ENCODE data around the gene SEMA3C.

Gene SEMA3C

DNA sequence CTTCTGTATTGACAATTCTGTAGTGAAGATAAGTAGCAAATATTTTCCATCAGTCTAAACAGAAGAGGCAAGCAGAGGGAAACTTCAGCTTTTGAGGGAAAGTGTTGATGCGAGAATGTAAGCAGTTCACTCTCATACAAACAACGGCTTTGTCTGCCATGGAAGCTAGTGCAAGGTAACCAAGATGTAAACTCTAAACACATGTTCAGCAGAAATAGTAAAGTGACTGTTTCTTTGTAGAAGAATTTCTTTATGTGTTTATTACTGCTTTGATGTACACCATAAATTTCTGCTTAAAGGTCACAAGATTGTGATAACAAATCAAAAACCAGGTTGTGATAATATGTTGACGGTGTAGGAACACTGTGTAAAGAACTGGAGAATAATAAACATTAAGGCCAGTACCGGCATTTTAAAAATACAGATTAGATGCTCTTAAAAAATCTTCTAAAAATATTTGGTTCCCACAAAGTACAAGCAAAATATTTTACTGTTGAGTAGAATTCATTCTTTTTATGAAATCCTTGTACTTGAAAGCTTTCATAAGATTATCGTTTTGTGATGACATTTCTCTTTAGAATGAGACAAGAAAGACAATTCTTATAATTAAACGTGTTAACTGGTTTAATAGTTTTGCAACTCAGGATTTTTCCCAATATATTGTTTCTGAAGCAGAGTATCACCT is 34.2 kb downstream of the SEMA3C start:
- ATAC-seq (ENCODE audit: insufficient read depth, low read depth), result no peak
- Histone ChIP-seq H2AFZ (ENCODE audit: low read depth, low read length) (no peak overlapping the region), H3K4me2 (ENCODE audit: insufficient read depth, low read length) (no peak overlapping the region), H4K20me1 (ENCODE audit: insufficient read depth, low read length) (no peaks in the 10 kb centered on the region), H3K4me1 (ENCODE audit: insufficient read depth, low read length) (no peaks in the 10 kb centered on the region), H3K79me2 (ENCODE audit: insufficient read depth, low read length) (no peaks in the 10 kb centered on the region), H3K36me3 (ENCODE audit: insufficient read depth, low read length) (no peaks in the 10 kb centered on the region), H3K27me3 (ENCODE audit: insufficient read depth, low read length, poor library complexity) (no peaks in the 10 kb centered on the region), H3K27ac (ENCODE audit: low read length) (no peak overlapping the region), H3K4me3 (ENCODE audit: low read depth in 1 of 2, low read length in 2 of 2) (no peak overlapping the region), H3K9ac (ENCODE audit: low read depth, low read length) (no peak overlapping the region), H3K9me3 (ENCODE audit: insufficient read depth, low read length, severe bottlenecking) (no peaks in the 10 kb centered on the region)
- no peak for DNase-seq
- TF ChIP-seq CTCF (IDR thresholded peaks at IDR 0.05; ENCODE audit: borderline replicate concordance, extremely low read depth, low read length, poor library complexity, severe bottlenecking) (no peak), EZH2 (IDR thresholded peaks at IDR 0.05; ENCODE audit: borderline replicate concordance, low read depth, low read length, severe bottlenecking) (no peak)

DNA sequence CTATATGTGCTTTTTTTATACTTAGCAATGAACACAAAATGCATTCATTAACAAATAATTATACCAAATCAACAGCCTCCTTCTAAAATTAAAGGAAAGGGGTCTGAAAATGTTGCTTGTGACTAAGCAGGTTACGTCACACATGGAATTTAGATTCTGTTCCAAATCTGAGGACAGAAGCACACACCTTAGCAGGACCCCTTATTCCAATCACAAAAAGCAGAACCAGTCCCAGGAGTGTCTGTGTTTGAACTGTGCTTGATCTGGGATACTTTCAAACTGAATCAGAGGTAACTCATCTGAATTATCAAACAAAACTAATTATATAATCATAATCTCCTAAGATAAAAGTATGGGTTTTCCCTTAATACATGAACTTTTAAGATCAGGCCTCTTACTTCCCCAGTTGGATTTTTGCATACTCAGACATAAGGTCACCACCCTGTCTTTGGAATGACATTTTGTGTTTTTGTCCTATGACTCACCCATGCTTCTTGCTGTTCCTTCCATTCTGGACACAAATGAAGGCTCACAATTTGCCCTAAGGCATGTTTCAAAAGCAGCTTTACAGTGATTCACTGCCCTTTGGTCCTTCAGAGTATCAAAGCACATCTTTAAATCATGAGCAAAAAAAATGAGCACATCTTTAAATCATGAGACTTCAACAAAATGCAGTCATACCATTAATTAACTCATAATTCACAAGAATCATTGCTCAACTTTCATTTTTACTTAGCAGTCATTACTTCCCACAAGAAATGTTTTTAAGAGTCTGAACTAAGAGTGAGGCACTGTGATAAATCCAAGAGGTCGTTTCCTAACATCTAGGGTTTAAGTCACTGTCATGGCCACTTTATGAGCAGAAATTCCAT is 35.5 kb downstream of the SEMA3C start:
- no peak overlapping the region for H3K27ac ChIP-seq (ENCODE audit: low read length)
- no peaks in the 10 kb centered on the region for H3K36me3 ChIP-seq (ENCODE audit: insufficient read depth, low read length)
- ATAC-seq (ENCODE audit: insufficient read depth, low read depth), result no peak
- no peak overlapping the region for H3K4me3 ChIP-seq (ENCODE audit: low read depth in 1 of 2, low read length in 2 of 2)
- no peak overlapping the region for H3K9ac ChIP-seq (ENCODE audit: low read depth, low read length)
- DNase-seq, result no peak
- H3K4me1 ChIP-seq (ENCODE audit: insufficient read depth, low read length), result no peaks in the 10 kb centered on the region
- H3K9me3 ChIP-seq (ENCODE audit: insufficient read depth, low read length, severe bottlenecking), result no peaks in the 10 kb centered on the region
- no peak overlapping the region for H3K4me2 ChIP-seq (ENCODE audit: insufficient read depth, low read length)
- no peak for TF ChIP-seq EZH2 (IDR thresholded peaks at IDR 0.05; ENCODE audit: borderline replicate concordance, low read depth, low read length, severe bottlenecking)
- no peak for TF ChIP-seq CTCF (IDR thresholded peaks at IDR 0.05; ENCODE audit: borderline replicate concordance, extremely low read depth, low read length, poor library complexity, severe bottlenecking)
- no peaks in the 10 kb centered on the region for H3K79me2 ChIP-seq (ENCODE audit: insufficient read depth, low read length)
- H2AFZ ChIP-seq (ENCODE audit: low read depth, low read length), result no peak overlapping the region
- H4K20me1 ChIP-seq (ENCODE audit: insufficient read depth, low read length), result no peaks in the 10 kb centered on the region
- H3K27me3 ChIP-seq (ENCODE audit: insufficient read depth, low read length, poor library complexity), result no peaks in the 10 kb centered on the region

DNA sequence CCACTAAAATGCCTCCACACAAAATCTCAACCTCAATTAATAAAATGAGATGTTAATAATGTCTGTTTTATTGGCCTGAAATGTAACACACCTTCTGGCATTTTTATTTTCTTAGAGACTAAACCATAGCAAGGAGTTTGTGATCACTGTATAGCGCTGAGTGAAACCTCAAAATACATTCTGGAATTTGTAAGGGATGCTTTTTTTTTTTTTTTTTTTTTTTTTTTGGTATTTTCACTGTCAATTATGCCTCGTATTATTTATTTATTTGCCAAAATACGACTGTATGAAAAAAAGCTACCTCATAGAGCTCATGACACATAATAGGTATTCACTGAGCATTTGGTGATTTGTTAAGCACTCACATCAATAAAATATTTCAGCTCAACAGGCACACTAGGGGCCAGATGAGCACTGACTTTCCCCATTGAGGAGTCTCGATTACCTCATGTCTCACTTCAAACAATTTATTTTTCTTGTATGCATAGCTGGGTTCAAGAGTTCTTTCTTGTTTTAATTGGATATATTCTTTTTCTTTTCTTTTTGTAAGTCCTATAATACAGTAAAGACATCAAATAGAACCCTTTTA is 36.5 kb downstream of the SEMA3C start:
- Histone ChIP-seq H3K79me2 (ENCODE audit: insufficient read depth, low read length) (no peaks in the 10 kb centered on the region), H3K27me3 (ENCODE audit: insufficient read depth, low read length, poor library complexity) (no peaks in the 10 kb centered on the region), H3K27ac (ENCODE audit: low read length) (no peak overlapping the region), H3K4me2 (ENCODE audit: insufficient read depth, low read length) (no peak overlapping the region), H3K4me3 (ENCODE audit: low read depth in 1 of 2, low read length in 2 of 2) (no peak overlapping the region), H3K9ac (ENCODE audit: low read depth, low read length) (no peak overlapping the region), H3K4me1 (ENCODE audit: insufficient read depth, low read length) (no peaks in the 10 kb centered on the region), H3K9me3 (ENCODE audit: insufficient read depth, low read length, severe bottlenecking) (no peaks in the 10 kb centered on the region), H3K36me3 (ENCODE audit: insufficient read depth, low read length) (no peaks in the 10 kb centered on the region), H4K20me1 (ENCODE audit: insufficient read depth, low read length) (no peaks in the 10 kb centered on the region), H2AFZ (ENCODE audit: low read depth, low read length) (no peak overlapping the region)
- ATAC-seq (ENCODE audit: insufficient read depth, low read depth) (no peak), DNase-seq (no peak)
- TF ChIP-seq CTCF (IDR thresholded peaks at IDR 0.05; ENCODE audit: borderline replicate concordance, extremely low read depth, low read length, poor library complexity, severe bottlenecking) (no peak), EZH2 (IDR thresholded peaks at IDR 0.05; ENCODE audit: borderline replicate concordance, low read depth, low read length, severe bottlenecking) (no peak)
